ENCODE measurements around the gene ZDHHC12. TPM values are rescaled to one million over a fixed set of nuclear protein-coding genes. Genes with fewer than 3 reads are reported as not detected.
"Not testable (repeated sequence)": the region's sequence is repeated elsewhere in the genome, so short reads cannot be mapped to it uniquely, and the experiment has no call there.

The ZDHHC12 gene
- total RNA-seq, 2 experiments from 2014 or later = 50.9 to 53.1 TPM

GRCh38 chr9:128702949-128703615 is 20.8 kb downstream of the ZDHHC12 start:
- no peak overlapping the region for H3K27ac Mint-ChIP-seq
- no peak for DNase-seq
- H3K27me3 Mint-ChIP-seq (ENCODE audit: low read depth) = no peaks in the 10 kb centered on the region
- CTCF ChIA-PET = interaction anchor here (1.9 kb wide), 1 partner anchor 22 kb away, joined by 5 read pairs; the partner anchor contains the start of gene ZDHHC12
- peaks cover 13% of the 10 kb centered on the region for H3K4me1 Mint-ChIP-seq (ENCODE audit: low read depth)
- H3K9me3 Mint-ChIP-seq = no peaks in the 10 kb centered on the region
- no peaks in the 10 kb centered on the region for H3K36me3 Mint-ChIP-seq (ENCODE audit: low read depth)
- intact Hi-C loops (cut with micrococcal nuclease) = loop anchor here (1.0 to 2.0 kb wide), 4 partner anchors 12 to 224 kb away; partner anchors contain the start of genes ENDOG and ZDHHC12
- H3K4me3 Mint-ChIP-seq = peak overlapping the region; percentile 72

- CTCF ChIA-PET = interaction anchor here (0.7 to 1.2 kb wide), 5 partner anchors 10 to 22 kb away, joined by 3 to 18 read pairs (median 4); no protein-coding TSS in a partner anchor
- no peaks in the 10 kb centered on the region for H3K27me3 Mint-ChIP-seq (ENCODE audit: low read depth)
- intact Hi-C loops (cut with micrococcal nuclease) = loop anchor here (1.0 to 2.0 kb wide), 4 partner anchors 11 to 225 kb away; partner anchors contain the start of genes ENDOG and ZDHHC12
- peaks cover 13% of the 10 kb centered on the region for H3K4me1 Mint-ChIP-seq (ENCODE audit: low read depth)
- H3K9me3 Mint-ChIP-seq = no peaks in the 10 kb centered on the region
- no peaks in the 10 kb centered on the region for H3K36me3 Mint-ChIP-seq (ENCODE audit: low read depth)
- H3K4me3 Mint-ChIP-seq = peak within 1 kb of the TSS; percentile 84
- peak within 1 kb of the TSS; percentile 19 for H3K27ac Mint-ChIP-seq
- DNase-seq = peak; percentile 91
These were observed 21.4 kb downstream of the ZDHHC12 start, which contains the start of gene PKN3 for GRCh38 chr9:128702445-128702948. Gene PKN3, plus strand, starts transcription at chr9:128702503. Its CDS starts 413 bp downstream, at chr9:128702916.

GRCh38 chr9:128701227-128701854 is 22.6 kb downstream of the ZDHHC12 start:
- H3K27me3 Mint-ChIP-seq (ENCODE audit: low read depth) = no peaks in the 10 kb centered on the region
- H3K4me3 Mint-ChIP-seq = peak overlapping the region; percentile 60
- H3K36me3 Mint-ChIP-seq (ENCODE audit: low read depth) = peaks cover 2% of the 10 kb centered on the region
- H3K4me1 Mint-ChIP-seq (ENCODE audit: low read depth) = peaks cover 14% of the 10 kb centered on the region
- intact Hi-C loops (cut with micrococcal nuclease) = no loop called here
- CTCF ChIA-PET = interaction anchor here (0.7 to 1.2 kb wide), 2 partner anchors 9 to 17 kb away, joined by 6 to 18 read pairs; no protein-coding TSS in a partner anchor
- H3K9me3 Mint-ChIP-seq = no peaks in the 10 kb centered on the region
- no peak overlapping the region for H3K27ac Mint-ChIP-seq
- no peak for DNase-seq

- not testable (repeated sequence) for H3K27ac Mint-ChIP-seq
- H3K36me3 Mint-ChIP-seq (ENCODE audit: low read depth) = peaks cover 14% of the 10 kb centered on the region
- CTCF ChIA-PET = interaction anchor here (0.6 kb wide), 1 partner anchor 14 kb away, joined by 3 read pairs; no protein-coding TSS in a partner anchor
These were observed 24.7 kb downstream of the ZDHHC12 start for GRCh38 chr9:128699096-128699795.

GRCh38 chr9:128696923-128697707 is 26.8 kb downstream of the ZDHHC12 start:
- intact Hi-C loops (cut with micrococcal nuclease) = no loop called here
- no peak overlapping the region for H3K4me3 Mint-ChIP-seq
- H3K4me1 Mint-ChIP-seq (ENCODE audit: low read depth) = peaks cover 20% of the 10 kb centered on the region
- DNase-seq = no peak
- CTCF ChIA-PET = interaction anchor here (0.7 to 2.2 kb wide), 3 partner anchors 9 to 338 kb away, joined by 3 to 5 read pairs (median 4); no protein-coding TSS in a partner anchor
- no peaks in the 10 kb centered on the region for H3K9me3 Mint-ChIP-seq
- no peaks in the 10 kb centered on the region for H3K27me3 Mint-ChIP-seq (ENCODE audit: low read depth)
- H3K27ac Mint-ChIP-seq = no peak overlapping the region
- H3K36me3 Mint-ChIP-seq (ENCODE audit: low read depth) = peaks cover 28% of the 10 kb centered on the region

More at GRCh38 chr9:128699096-128699795, 24.7 kb downstream of the ZDHHC12 start:
- H3K27me3 Mint-ChIP-seq (ENCODE audit: low read depth); H3K4me3 Mint-ChIP-seq; DNase-seq; H3K9me3 Mint-ChIP-seq; intact Hi-C loops (cut with micrococcal nuclease): not testable (repeated sequence)
- peaks cover 15% of the 10 kb centered on the region for H3K4me1 Mint-ChIP-seq (ENCODE audit: low read depth)

GRCh38 chr9:128694344-128694743 is 29.6 kb downstream of the ZDHHC12 start:
- DNase-seq = no peak
- Mint-ChIP-seq H3K27ac (no peak overlapping the region), H3K4me1 (ENCODE audit: low read depth) (peaks cover 23% of the 10 kb centered on the region), H3K36me3 (ENCODE audit: low read depth) (peaks cover 44% of the 10 kb centered on the region), H3K27me3 (ENCODE audit: low read depth) (no peaks in the 10 kb centered on the region), H3K4me3 (no peak overlapping the region), H3K9me3 (no peaks in the 10 kb centered on the region)
- CTCF ChIA-PET = no interaction called here
- intact Hi-C loops (cut with micrococcal nuclease) = no loop called here

- DNase-seq; intact Hi-C loops (cut with micrococcal nuclease); H3K9me3 Mint-ChIP-seq; H3K4me3 Mint-ChIP-seq; H3K27me3 Mint-ChIP-seq (ENCODE audit: low read depth): not testable (repeated sequence)
- Mint-ChIP-seq H3K4me1 (ENCODE audit: low read depth) (peaks cover 23% of the 10 kb centered on the region), H3K36me3 (ENCODE audit: low read depth) (peaks cover 44% of the 10 kb centered on the region), H3K27ac (peak overlapping the region; percentile 65)
- CTCF ChIA-PET = interaction anchor here (0.6 to 2.4 kb wide), 3 partner anchors 8 to 324 kb away, joined by 3 to 18 read pairs (median 4); partner anchors contain the start of gene PKN3
These were observed 30.2 kb downstream of the ZDHHC12 start for GRCh38 chr9:128693738-128694137.

GRCh38 chr9:128690684-128691034 is 33.3 kb downstream of the ZDHHC12 start:
- intact Hi-C loops (cut with micrococcal nuclease) = loop anchor here (1.0 to 2.0 kb wide), 2 partner anchors 12 to 128 kb away; partner anchors contain the start of genes ENDOG and PKN3
- Mint-ChIP-seq H3K4me1 (ENCODE audit: low read depth) (peaks cover 48% of the 10 kb centered on the region), H3K4me3 (peak overlapping the region; percentile 100), H3K36me3 (ENCODE audit: low read depth) (peaks cover 40% of the 10 kb centered on the region), H3K27me3 (ENCODE audit: low read depth) (no peaks in the 10 kb centered on the region), H3K9me3 (no peaks in the 10 kb centered on the region), H3K27ac (peak overlapping the region; percentile 99)
- DNase-seq = no peak
- CTCF ChIA-PET = interaction anchor here (1.0 to 1.2 kb wide), 2 partner anchors 12 to 42 kb away, joined by 3 read pairs; partner anchors contain the start of gene PKN3

GRCh38 chr9:128689820-128690683 is 33.9 kb downstream of the ZDHHC12 start:
- peaks cover 54% of the 10 kb centered on the region for H3K4me1 Mint-ChIP-seq (ENCODE audit: low read depth)

GRCh38 chr9:128689293-128689774 is 34.6 kb downstream of the ZDHHC12 start:
- Mint-ChIP-seq H3K4me3 (peak overlapping the region; percentile 66), H3K4me1 (ENCODE audit: low read depth) (peaks cover 61% of the 10 kb centered on the region), H3K27me3 (ENCODE audit: low read depth) (no peaks in the 10 kb centered on the region), H3K9me3 (no peaks in the 10 kb centered on the region), H3K27ac (peak overlapping the region; percentile 63), H3K36me3 (ENCODE audit: low read depth) (peaks cover 32% of the 10 kb centered on the region)
- intact Hi-C loops (cut with micrococcal nuclease) = loop anchor here (1.0 to 5.0 kb wide), 7 partner anchors 33 to 919 kb away; partner anchors contain the start of genes DOLK, DYNC2I2, LRRC8A and NUP188
- CTCF ChIA-PET = interaction anchor here (0.5 kb wide), 1 partner anchor 1459 kb away, joined by 3 read pairs; no protein-coding TSS in a partner anchor
- peak; percentile 44 for DNase-seq

More at GRCh38 chr9:128689820-128690683, 33.9 kb downstream of the ZDHHC12 start:
- intact Hi-C loops (cut with micrococcal nuclease) = loop anchor here (1.0 to 5.0 kb wide), 8 partner anchors 34 to 919 kb away; partner anchors contain the start of genes DOLK, DYNC2I2, ENDOG and LRRC8A
- Mint-ChIP-seq H3K27me3 (ENCODE audit: low read depth) (no peaks in the 10 kb centered on the region), H3K27ac (peak overlapping the region; percentile 99), H3K36me3 (ENCODE audit: low read depth) (peaks cover 36% of the 10 kb centered on the region), H3K9me3 (no peaks in the 10 kb centered on the region), H3K4me3 (peak overlapping the region; percentile 100)
- peak; percentile 55 for DNase-seq
- CTCF ChIA-PET = interaction anchor here (1.2 kb wide), 1 partner anchor 12 kb away, joined by 3 read pairs; the partner anchor contains the start of gene PKN3

Data from activated naive CD4-positive, alpha-beta T cell treated with anti-CD3 and anti-CD28 coated beads for 36 hours (primary cell).